ENCODE data around the gene ZDHHC7.
"Not testable (repeated sequence)": the region's sequence is repeated elsewhere in the genome, so short reads cannot be mapped to it uniquely, and the experiment has no call there.

DNA sequence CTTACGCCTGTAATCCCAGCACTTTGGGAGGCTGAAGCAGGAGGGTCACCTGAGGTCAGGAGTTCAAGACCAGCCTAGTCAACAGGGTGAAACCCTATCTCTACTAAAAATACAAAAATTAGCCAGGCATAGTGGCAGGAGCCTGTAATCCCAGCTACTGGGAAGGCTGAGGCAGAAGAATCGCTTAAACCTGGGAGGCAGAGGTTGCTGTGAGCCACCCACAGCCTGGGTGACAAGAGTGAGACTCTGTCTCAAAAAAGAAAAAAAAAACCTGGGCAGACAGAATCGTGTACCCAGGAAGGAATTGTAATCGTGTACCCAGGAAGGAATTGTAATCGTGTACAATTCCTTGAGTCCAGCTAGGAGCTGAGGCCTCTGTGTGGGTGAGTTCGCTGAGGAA lies 72.7 kb downstream of the ZDHHC7 start:
- not testable (repeated sequence) for TF ChIP-seq EZH2 (IDR thresholded peaks at IDR 0.05; ENCODE audit: borderline replicate concordance, low read length)
- TF ChIP-seq, protein P1, sequence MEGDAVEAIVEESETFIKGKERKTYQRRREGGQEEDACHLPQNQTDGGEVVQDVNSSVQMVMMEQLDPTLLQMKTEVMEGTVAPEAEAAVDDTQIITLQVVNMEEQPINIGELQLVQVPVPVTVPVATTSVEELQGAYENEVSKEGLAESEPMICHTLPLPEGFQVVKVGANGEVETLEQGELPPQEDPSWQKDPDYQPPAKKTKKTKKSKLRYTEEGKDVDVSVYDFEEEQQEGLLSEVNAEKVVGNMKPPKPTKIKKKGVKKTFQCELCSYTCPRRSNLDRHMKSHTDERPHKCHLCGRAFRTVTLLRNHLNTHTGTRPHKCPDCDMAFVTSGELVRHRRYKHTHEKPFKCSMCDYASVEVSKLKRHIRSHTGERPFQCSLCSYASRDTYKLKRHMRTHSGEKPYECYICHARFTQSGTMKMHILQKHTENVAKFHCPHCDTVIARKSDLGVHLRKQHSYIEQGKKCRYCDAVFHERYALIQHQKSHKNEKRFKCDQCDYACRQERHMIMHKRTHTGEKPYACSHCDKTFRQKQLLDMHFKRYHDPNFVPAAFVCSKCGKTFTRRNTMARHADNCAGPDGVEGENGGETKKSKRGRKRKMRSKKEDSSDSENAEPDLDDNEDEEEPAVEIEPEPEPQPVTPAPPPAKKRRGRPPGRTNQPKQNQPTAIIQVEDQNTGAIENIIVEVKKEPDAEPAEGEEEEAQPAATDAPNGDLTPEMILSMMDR (conservative IDR thresholded peaks at IDR 0.05 in 1 of 2, IDR thresholded peaks at IDR 0.05 in 1 of 2; ENCODE audit: extremely low read depth in 1 of 2, insufficient read depth in 1 of 2, low read depth in 1 of 2, low read length in 2 of 2) = not testable (repeated sequence)
